Thoracic aorta (tissue), 2 donors: ENCODE results near the gene ZNF614. TPM values are rescaled to one million over a fixed set of nuclear protein-coding genes. Genes with fewer than 3 reads are reported as not detected.
"Not testable (repeated sequence)": the region's sequence is repeated elsewhere in the genome, so short reads cannot be mapped to it uniquely, and the experiment has no call there.

Source experiments
- ATAC-seq: fragments of 150-250 bp; one replicate; pipeline ENCODE4 v1.8.0; 2017; ENCODE audit warnings: low read depth; ENCODE audit not compliant: insufficient number of reproducible peaks, low FRiP score
- DNase-seq: peaks from one replicate; pipeline ENCODE4 v3.0.0-alpha.2; 2020; ENCODE audit warnings: low spot score
- H3K27ac ChIP-seq, 2 donors: fragments of 200-600 bp; sonication (generic); 1 replicate in 1 of 2; 2 replicates in 1 of 2; pipeline ENCODE4 v1.5.1; 2016; ENCODE audit warnings: mild to moderate bottlenecking in 2 of 2, moderate library complexity in 2 of 2
- H3K27me3 ChIP-seq: fragments of 200-600 bp; sonication (generic); replicated peaks from 2 replicates; pipeline ENCODE4 v1.6.0; 2016; ENCODE audit warnings: mild to moderate bottlenecking; ENCODE audit not compliant: insufficient read depth
- H3K36me3 ChIP-seq: fragments of 200-600 bp; sonication (generic); one replicate; pipeline ENCODE4 v1.5.1; 2016
- H3K4me1 ChIP-seq, 2 donors: fragments of 200-600 bp; sonication (generic); 1 replicate in 1 of 2; 2 replicates in 1 of 2; pipeline versions ENCODE4 v1.5.1 to v1.6.0; 2016; ENCODE audit warnings: low read depth in 2 of 2, mild to moderate bottlenecking in 1 of 2; ENCODE audit not compliant: control insufficient read depth in 1 of 2
- H3K4me3 ChIP-seq: fragments of 200-600 bp; sonication (generic); 2 replicates; pipeline ENCODE4 v1.5.1; 2016; ENCODE audit warnings: mild to moderate bottlenecking
- H3K9me3 ChIP-seq: fragments of 200-600 bp; sonication (generic); 2 replicates; pipeline ENCODE4 v1.5.1; 2016
- total RNA-seq, 2 donors: library from RNA; depleted of rRNA; stranded (reverse); fragments of >200 nt; gene quantifications; one replicate each; pipeline versions ENCODE4 v1.1.0 to v1.2.3, GENCODE V29; 2016
- TF ChIP-seq, protein P1 (sequence below): fragments of 200-600 bp; sonication (generic); IDR thresholded peaks from one replicate; pipeline ENCODE4 v1.5.1; 2019; ENCODE audit warnings: antibody characterized with exemption

ZNF614 gene
- total RNA-seq, 2 donors from 2014 or later: 3.9 to 11.6 TPM

DNA sequence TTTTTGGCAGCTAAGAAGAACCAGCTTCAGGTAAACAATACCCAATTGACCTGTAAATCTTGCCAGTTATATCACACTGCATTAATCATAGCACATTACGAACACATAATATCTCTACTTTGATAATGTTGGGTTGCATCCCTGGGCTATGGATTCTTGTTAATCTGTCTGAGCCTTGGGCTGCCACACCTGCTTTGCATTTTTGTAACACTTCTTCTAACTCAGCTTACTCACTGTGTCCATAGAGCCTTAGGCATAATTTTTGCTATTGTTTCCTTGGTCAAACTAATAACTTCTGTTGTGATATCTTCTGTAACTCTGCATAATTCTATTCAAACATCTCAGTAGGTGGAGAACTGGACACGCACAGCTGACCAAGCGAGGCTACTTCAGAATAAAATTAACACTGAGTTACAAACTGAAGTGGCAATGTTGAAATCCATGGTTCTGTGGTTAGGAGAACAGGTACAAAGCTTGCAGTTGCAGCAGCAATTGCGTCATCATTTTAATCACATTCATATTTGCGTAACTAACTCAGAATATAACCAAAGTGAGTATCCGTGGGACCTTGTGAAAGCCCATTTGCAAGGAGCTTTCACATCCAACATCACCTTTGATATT, 48.0 kb downstream of the ZNF614 start:
- no peak overlapping the region for H3K27ac ChIP-seq
- H3K4me1 ChIP-seq: peaks cover 0 to 2% of the 10 kb centered on the region in 2 donors
- H3K4me3 ChIP-seq: no peak overlapping the region
- no peak for ATAC-seq
- no peaks in the 10 kb centered on the region for H3K27me3 ChIP-seq
- H3K9me3 ChIP-seq: peaks cover 84% of the 10 kb centered on the region
- TF ChIP-seq, protein P1, sequence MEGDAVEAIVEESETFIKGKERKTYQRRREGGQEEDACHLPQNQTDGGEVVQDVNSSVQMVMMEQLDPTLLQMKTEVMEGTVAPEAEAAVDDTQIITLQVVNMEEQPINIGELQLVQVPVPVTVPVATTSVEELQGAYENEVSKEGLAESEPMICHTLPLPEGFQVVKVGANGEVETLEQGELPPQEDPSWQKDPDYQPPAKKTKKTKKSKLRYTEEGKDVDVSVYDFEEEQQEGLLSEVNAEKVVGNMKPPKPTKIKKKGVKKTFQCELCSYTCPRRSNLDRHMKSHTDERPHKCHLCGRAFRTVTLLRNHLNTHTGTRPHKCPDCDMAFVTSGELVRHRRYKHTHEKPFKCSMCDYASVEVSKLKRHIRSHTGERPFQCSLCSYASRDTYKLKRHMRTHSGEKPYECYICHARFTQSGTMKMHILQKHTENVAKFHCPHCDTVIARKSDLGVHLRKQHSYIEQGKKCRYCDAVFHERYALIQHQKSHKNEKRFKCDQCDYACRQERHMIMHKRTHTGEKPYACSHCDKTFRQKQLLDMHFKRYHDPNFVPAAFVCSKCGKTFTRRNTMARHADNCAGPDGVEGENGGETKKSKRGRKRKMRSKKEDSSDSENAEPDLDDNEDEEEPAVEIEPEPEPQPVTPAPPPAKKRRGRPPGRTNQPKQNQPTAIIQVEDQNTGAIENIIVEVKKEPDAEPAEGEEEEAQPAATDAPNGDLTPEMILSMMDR: no peak
- DNase-seq: no peak
- peaks cover 45% of the 10 kb centered on the region for H3K36me3 ChIP-seq

DNA sequence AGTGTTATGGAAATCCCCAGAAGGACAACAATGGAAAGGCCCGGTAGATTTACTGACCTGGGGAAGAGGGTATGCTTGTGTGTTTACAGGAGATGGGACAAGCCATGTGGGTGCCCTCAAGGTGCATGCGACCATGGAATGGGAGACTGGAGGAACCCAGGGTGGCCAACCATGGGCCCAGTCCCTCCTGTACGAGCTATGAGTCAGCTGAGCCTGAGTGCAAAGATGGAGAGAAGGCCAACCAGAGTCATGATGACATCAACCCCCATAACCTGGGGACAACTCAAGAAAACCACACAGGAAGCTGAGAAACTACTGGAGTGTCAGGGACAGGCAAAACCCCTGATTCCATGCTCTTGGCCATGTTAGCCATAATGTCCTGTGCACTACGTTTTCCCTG, 49.3 kb downstream of the ZNF614 start:
- peaks cover 89% of the 10 kb centered on the region for H3K9me3 ChIP-seq
- no peak overlapping the region for H3K27ac ChIP-seq
- no peaks in the 10 kb centered on the region for H3K27me3 ChIP-seq
- TF ChIP-seq, protein P1: no peak
- H3K4me3 ChIP-seq: no peak overlapping the region
- H3K36me3 ChIP-seq: peaks cover 58% of the 10 kb centered on the region
- ATAC-seq (no peak), DNase-seq (no peak)
- H3K4me1 ChIP-seq: no peaks in the 10 kb centered on the region

DNA sequence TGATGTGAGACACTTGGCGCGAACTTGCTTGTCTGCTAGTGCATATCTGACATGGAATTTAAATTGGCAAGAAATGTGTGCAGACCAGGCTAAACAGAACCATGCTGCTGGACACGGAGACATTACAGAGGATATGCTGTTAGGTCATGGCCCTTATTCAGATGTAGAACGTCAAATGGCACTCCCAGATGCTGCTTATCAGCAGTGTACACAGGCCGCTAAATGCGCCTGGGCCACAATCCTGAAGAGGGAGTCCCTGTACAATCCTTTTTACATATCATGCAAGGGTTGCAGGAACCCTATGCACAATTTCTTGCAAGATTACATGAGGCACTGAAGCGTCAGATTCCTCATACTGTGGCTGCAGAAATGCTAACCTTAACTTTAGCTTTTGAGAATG, 50.8 kb downstream of the ZNF614 start:
- Histone ChIP-seq H3K36me3 (peaks cover 68% of the 10 kb centered on the region), H3K4me3 (no peak overlapping the region), H3K9me3 (peaks cover 100% of the 10 kb centered on the region), H3K4me1 (no peaks in the 10 kb centered on the region), H3K27ac (no peak overlapping the region), H3K27me3 (no peaks in the 10 kb centered on the region)
- ATAC-seq (no peak), DNase-seq (no peak)
- TF ChIP-seq, protein P1: no peak

DNA sequence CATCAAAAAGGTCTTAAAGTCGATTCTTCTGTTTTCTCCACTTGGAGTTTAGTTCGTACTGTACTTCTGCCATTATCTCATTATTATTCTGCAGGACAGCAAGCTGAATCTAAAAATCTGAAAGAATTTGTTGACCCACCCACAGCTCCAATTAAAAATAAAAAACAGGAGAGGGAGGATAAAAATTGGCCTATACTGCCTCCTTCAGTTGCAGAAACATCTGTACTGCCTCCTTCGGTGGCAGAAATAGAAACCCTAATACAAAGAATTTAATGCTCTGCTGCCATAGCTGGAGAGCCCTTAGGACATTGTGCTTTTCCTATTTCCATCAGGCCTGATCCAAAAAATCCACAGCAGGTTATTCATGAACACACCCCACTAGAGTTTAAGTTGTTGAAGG, 51.3 kb downstream of the ZNF614 start:
- DNase-seq: no peak
- no peak for ATAC-seq
- TF ChIP-seq, protein P1: no peak
- no peak overlapping the region for H3K27ac ChIP-seq
- H3K36me3 ChIP-seq: peaks cover 70% of the 10 kb centered on the region
- H3K4me3 ChIP-seq: no peak overlapping the region
- no peaks in the 10 kb centered on the region for H3K27me3 ChIP-seq
- H3K9me3 ChIP-seq: peaks cover 100% of the 10 kb centered on the region
- no peaks in the 10 kb centered on the region for H3K4me1 ChIP-seq

DNA sequence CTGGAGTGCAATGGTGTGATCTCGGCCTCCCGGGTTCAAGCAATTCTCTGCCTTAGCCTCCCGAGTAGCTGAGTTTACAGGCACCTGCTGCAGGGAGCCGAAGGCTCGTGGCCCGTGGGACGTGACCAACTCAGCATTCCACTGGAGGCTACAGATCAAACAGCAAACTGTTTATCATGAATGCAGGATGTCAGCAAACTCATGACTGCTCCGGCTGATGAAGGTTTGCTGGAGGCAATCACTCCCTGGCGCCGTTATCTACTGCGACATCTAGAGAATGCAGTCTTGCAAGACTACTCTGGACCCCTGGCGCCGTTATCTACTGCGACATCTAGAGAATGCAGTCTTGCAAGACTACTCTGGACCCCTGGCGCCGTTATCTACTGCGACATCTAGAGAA, 52.4 kb downstream of the ZNF614 start:
- Histone ChIP-seq H3K36me3 (peaks cover 81% of the 10 kb centered on the region), H3K9me3 (peaks cover 100% of the 10 kb centered on the region)
- ATAC-seq, H3K4me1 ChIP-seq, H3K27ac ChIP-seq, H3K4me3 ChIP-seq, H3K27me3 ChIP-seq, DNase-seq: not testable (repeated sequence)

DNA sequence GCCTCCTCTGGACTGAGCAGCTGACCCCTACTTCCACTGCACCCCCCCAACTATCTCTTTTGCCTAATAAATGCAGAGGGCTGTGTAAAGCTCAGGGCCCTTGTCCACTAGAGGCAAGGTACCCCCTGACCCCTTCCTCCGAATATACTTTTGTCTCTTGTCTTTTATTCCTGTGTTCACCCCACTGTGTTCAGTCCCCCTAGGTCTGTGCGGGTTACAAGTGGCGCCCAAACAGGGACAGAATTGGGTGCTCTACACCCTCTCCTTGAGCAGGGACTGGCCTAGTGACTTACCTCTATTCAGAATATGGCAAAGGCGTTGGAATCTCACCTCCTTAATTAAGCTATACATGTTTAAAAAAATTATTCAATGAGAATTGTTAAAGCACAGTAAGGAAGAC, 56.6 kb downstream of the ZNF614 start:
- Histone ChIP-seq H3K27ac (no peak overlapping the region), H3K27me3 (no peaks in the 10 kb centered on the region), H3K4me3 (peak overlapping the region; percentile 18), H3K4me1 (no peaks in the 10 kb centered on the region), H3K9me3 (peaks cover 100% of the 10 kb centered on the region), H3K36me3 (peaks cover 87% of the 10 kb centered on the region)
- TF ChIP-seq, protein P1: no peak
- no peak for ATAC-seq
- DNase-seq: no peak
